Liver (tissue), 9 donors: Measurements from ENCODE around the gene TNFRSF25. TPM values are rescaled to one million over a fixed set of nuclear protein-coding genes. Genes with fewer than 3 reads are reported as not detected.
A peak's percentile ranks its signal among the peaks of the same experiment; 100 is the strongest.

Experiments used
- DNase-seq: peaks from one replicate; pipeline ENCODE4 v3.0.0-alpha.2; 2017; ENCODE audit warnings: low spot score
- H3K27ac ChIP-seq, 2 donors: one replicate each; pipeline ENCODE4 v1.7.0; 2013; ENCODE audit warnings: inconsistent platforms in 2 of 2, low read length in 2 of 2, control low read depth in 1 of 2, low read depth in 1 of 2, mild to moderate bottlenecking in 1 of 2
- H3K27me3 ChIP-seq, 4 donors: one replicate each; pipeline versions ENCODE4 v1.6.1 to v1.7.0; 2013; ENCODE audit warnings: low read length in 3 of 4, inconsistent platforms in 1 of 4, mild to moderate bottlenecking in 1 of 4, moderate library complexity in 1 of 4; ENCODE audit not compliant: control insufficient read depth in 4 of 4, insufficient read depth in 4 of 4
- H3K36me3 ChIP-seq, 4 donors: one replicate each; pipeline versions ENCODE4 v1.6.1 to v1.7.0; 2013; ENCODE audit warnings: low read length in 3 of 4, mild to moderate bottlenecking in 3 of 4, low read depth in 1 of 4, moderate library complexity in 1 of 4; ENCODE audit not compliant: control insufficient read depth in 4 of 4, insufficient read depth in 3 of 4
- H3K4me1 ChIP-seq, 4 donors: one replicate each; pipeline versions ENCODE4 v1.6.1 to v1.7.0; 2013; ENCODE audit warnings: low read length in 3 of 4, mild to moderate bottlenecking in 3 of 4, moderate library complexity in 1 of 4; ENCODE audit not compliant: control insufficient read depth in 4 of 4, insufficient read depth in 4 of 4
- H3K4me3 ChIP-seq, 3 donors: one replicate each; pipeline versions ENCODE4 v1.6.1 to v1.7.0; 2013; ENCODE audit warnings: low read length in 3 of 3, control low read depth in 1 of 3, low read depth in 1 of 3, mild to moderate bottlenecking in 1 of 3
- H3K9ac ChIP-seq, 2 donors: one replicate each; pipeline ENCODE4 v1.7.0; 2013; ENCODE audit warnings: low read length in 2 of 2, mild to moderate bottlenecking in 2 of 2, moderate library complexity in 2 of 2, control low read depth in 1 of 2, low read depth in 1 of 2
- H3K9me3 ChIP-seq, 4 donors: one replicate each; pipeline versions ENCODE4 v1.6.1 to v1.7.0; 2013; ENCODE audit warnings: low read length in 3 of 4; ENCODE audit not compliant: control insufficient read depth in 4 of 4
- CTCF ChIP-seq: fragments of 150-350 bp; IDR thresholded peaks from 2 replicates; pipeline ENCODE4 v1.5.1; 2017; ENCODE audit warnings: improper control_type of control experiment, low read depth, low read length; ENCODE audit not compliant: missing input control
- EGR1 ChIP-seq, 2 donors: IDR thresholded peaks; 2 replicates each; pipeline ENCODE4 v1.6.1; 2016 to 2018; ENCODE audit warnings: antibody characterized with exemption in 2 of 2, low read depth in 2 of 2
- FOXA1 ChIP-seq: IDR thresholded peaks from 2 replicates; pipeline ENCODE4 v1.6.1; 2016; ENCODE audit warnings: antibody characterized with exemption
- JUND ChIP-seq, 2 donors: IDR thresholded peaks; 2 replicates each; pipeline ENCODE4 v1.6.1; 2016; ENCODE audit warnings: antibody characterized with exemption in 2 of 2
- RAD21 ChIP-seq, 2 donors: IDR thresholded peaks; 2 replicates each; pipeline ENCODE4 v1.6.1; 2016; ENCODE audit warnings: antibody characterized with exemption in 2 of 2, mild to moderate bottlenecking in 2 of 2
- REST ChIP-seq: IDR thresholded peaks from 2 replicates; pipeline ENCODE4 v1.6.1; 2016; ENCODE audit warnings: antibody characterized with exemption, mild to moderate bottlenecking
- RXRA ChIP-seq, 2 donors: IDR thresholded peaks; 2 replicates each; pipeline ENCODE4 v1.6.1; 2017 to 2018; ENCODE audit warnings: antibody characterized with exemption in 2 of 2, mild to moderate bottlenecking in 1 of 2
- SP1 ChIP-seq: IDR thresholded peaks from 2 replicates; pipeline ENCODE4 v1.6.1; 2018; ENCODE audit warnings: antibody characterized with exemption, mild to moderate bottlenecking
- YY1 ChIP-seq: IDR thresholded peaks from 2 replicates; pipeline ENCODE4 v1.6.1; 2016; ENCODE audit warnings: antibody characterized with exemption, mild to moderate bottlenecking
- WGBS: extraction: QIAGEN DNeasy Blood & Tissue Kit; methylation state at CpG from one replicate; pipeline ENCODE4 v1.1.7; 2013; 5-methylcytosine and 5-hydroxymethylcytosine counted together
- polyA plus RNA-seq, 2 donors: library from polyadenylated mRNA; stranded (reverse) in 1 of 2; unstranded in 1 of 2; fragments of 200-250 nt in 1 of 2; fragments of >200 nt in 1 of 2; fragmentation: Nextera tagmentation in 1 of 2; extraction: Ambion mirVana in 1 of 2; gene quantifications; one replicate each; pipeline versions ENCODE4 v1.2.1 to v1.2.3, GENCODE V29; 2013 to 2015
- total RNA-seq, 2 donors: library from RNA; depleted of rRNA; stranded (reverse); fragments of >200 nt; gene quantifications; one replicate each; pipeline ENCODE4 v1.2.3, GENCODE V29; 2014
- TF ChIP-seq, protein P1 (sequence below): IDR thresholded peaks from 2 replicates; pipeline ENCODE4 v1.6.1; 2016; ENCODE audit warnings: antibody characterized with exemption
- TF ChIP-seq, protein P2 (sequence below): IDR thresholded peaks from 2 replicates; pipeline ENCODE4 v1.6.1; 2016; ENCODE audit warnings: antibody characterized with exemption
- donor health status: healthy.
- donor health status: healthy.
- donor health status: healthy.
- donor health status: healthy.
- donor health status: healthy.

The TNFRSF25 gene
- total and polyA plus RNA-seq, 4 donors = 0.78 to 2.6 (median 2.0) TPM

DNA sequence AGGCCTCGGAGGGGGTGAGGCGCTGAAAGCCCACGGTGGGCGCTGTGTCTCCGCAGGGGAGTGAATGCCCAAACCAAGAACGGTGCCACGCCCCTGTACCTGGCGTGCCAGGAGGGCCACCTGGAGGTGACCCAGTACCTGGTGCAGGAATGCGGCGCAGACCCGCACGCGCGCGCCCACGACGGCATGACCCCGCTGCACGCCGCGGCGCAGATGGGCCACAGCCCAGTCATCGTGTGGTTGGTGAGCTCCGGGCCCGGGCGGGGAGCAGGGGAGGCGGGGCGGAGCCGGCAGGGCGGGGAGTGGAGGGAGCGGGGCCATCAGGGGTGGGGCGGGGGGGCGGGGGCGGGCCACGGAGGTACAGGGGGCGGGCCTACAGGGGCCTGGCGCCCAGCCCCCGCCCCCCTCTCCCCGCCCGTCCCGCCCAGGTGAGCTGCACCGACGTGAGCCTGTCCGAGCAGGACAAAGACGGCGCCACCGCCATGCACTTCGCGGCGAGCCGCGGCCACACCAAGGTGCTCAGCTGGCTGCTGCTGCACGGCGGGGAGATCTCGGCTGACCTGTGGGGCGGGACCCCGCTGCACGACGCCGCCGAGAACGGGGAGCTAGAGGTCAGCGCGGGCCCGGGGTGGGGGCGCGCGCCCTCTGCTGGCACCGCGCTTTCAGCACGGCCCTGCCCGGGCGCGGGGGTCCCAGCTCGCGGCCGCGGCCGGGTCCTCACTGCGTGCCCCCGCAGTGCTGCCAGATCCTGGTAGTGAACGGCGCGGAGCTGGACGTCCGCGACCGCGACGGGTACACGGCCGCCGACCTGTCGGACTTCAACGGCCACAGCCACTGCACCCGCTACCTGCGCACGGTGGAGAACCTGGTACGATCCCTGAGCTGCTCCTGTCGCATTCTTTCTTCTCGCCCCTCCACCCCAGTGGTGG is 25.5 kb downstream of the TNFRSF25 start:
- no peaks in the 10 kb centered on the region for H3K9me3 ChIP-seq
- 10% methylated on average over 101 of the region's 101 CpGs for WGBS
- H3K4me3 ChIP-seq = no peak overlapping the region
- H3K27ac ChIP-seq = no peak overlapping the region
- peaks cover 6 to 23% (median 17%) of the 10 kb centered on the region in 4 donors for H3K4me1 ChIP-seq
- DNase-seq = peak; percentile 79
- no peak overlapping the region for H3K9ac ChIP-seq
- no peak for TF ChIP-seq REST
- TF ChIP-seq, protein P1, sequence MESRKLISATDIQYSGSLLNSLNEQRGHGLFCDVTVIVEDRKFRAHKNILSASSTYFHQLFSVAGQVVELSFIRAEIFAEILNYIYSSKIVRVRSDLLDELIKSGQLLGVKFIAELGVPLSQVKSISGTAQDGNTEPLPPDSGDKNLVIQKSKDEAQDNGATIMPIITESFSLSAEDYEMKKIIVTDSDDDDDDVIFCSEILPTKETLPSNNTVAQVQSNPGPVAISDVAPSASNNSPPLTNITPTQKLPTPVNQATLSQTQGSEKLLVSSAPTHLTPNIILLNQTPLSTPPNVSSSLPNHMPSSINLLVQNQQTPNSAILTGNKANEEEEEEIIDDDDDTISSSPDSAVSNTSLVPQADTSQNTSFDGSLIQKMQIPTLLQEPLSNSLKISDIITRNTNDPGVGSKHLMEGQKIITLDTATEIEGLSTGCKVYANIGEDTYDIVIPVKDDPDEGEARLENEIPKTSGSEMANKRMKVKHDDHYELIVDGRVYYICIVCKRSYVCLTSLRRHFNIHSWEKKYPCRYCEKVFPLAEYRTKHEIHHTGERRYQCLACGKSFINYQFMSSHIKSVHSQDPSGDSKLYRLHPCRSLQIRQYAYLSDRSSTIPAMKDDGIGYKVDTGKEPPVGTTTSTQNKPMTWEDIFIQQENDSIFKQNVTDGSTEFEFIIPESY = no peak
- TF ChIP-seq YY1 = no peak
- no peak for TF ChIP-seq RAD21 (IDR thresholded peaks at IDR 0.05)
- H3K27me3 ChIP-seq = no peaks in the 10 kb centered on the region
- no peaks in the 10 kb centered on the region for H3K36me3 ChIP-seq

DNA sequence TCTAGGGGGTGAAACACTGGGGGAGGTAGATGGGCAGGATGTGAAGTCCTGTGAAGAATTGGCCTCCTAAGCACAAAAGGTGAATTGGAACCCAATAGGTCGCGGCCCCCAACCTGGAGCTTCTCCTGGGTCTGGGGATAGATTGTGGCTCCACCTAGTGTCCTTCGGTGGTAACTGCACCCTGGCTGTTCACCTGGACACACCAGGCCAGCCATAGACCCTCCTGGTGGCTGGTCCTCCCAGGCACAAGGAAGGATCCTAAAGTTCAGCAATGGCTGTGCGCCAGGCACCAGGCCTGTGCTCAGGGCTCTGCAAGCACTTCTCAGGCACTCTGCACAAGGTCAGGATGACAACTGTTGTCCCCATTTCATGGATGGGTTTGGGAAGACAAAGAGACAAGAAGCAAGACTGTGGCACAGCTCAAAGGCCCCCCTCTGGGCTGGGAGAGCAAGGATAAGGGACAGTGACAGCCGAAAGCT is 27.9 kb downstream of the TNFRSF25 start:
- H3K4me1 ChIP-seq = peaks cover 0 to 9% (median 6%) of the 10 kb centered on the region in 4 donors
- H3K27me3 ChIP-seq = no peaks in the 10 kb centered on the region
- TF ChIP-seq, protein P1 = no peak
- TF ChIP-seq RXRA (IDR thresholded peaks at IDR 0.05) = no peak
- TF ChIP-seq, protein P2, sequence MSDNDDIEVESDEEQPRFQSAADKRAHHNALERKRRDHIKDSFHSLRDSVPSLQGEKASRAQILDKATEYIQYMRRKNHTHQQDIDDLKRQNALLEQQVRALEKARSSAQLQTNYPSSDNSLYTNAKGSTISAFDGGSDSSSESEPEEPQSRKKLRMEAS = no peak
- TF ChIP-seq EGR1 (IDR thresholded peaks at IDR 0.05; ENCODE audit: low read depth in 2 of 2) = no peak
- no peak for TF ChIP-seq SP1
- peak; percentile 86 for TF ChIP-seq CTCF
- peak; percentile 68 to 81 for TF ChIP-seq RAD21 (IDR thresholded peaks at IDR 0.05)
- TF ChIP-seq REST = no peak
- TF ChIP-seq YY1 = no peak
- TF ChIP-seq FOXA1 = no peak
- no peak for TF ChIP-seq JUND (IDR thresholded peaks at IDR 0.05)
- H3K9ac ChIP-seq = no peak overlapping the region
- WGBS = 5% methylated on average over 5 of the region's 5 CpGs
- H3K4me3 ChIP-seq = no peak overlapping the region
- peak; percentile 77 for DNase-seq
- H3K36me3 ChIP-seq = no peaks in the 10 kb centered on the region
- H3K27ac ChIP-seq = no peak overlapping the region
- no peaks in the 10 kb centered on the region for H3K9me3 ChIP-seq
